Lower leg skin (tissue), 4 donors: ENCODE data around the gene ADAMTS17. TPM values are rescaled to one million over a fixed set of nuclear protein-coding genes. Genes with fewer than 3 reads are reported as not detected.

ENCODE experiments used
- DNase-seq, 2 donors: peaks; one replicate each; pipeline ENCODE4 v3.0.0-alpha.2; 2019; ENCODE audit warnings: low spot score in 2 of 2
- H3K4me3 ChIP-seq: fragments of 200-600 bp; sonication (generic); 2 replicates; pipeline ENCODE4 v1.5.1; 2017; ENCODE audit warnings: mild to moderate bottlenecking, low read depth; ENCODE audit not compliant: poor library complexity, severe bottlenecking
- CTCF ChIP-seq, 3 donors: fragments of 450-650 bp; IDR thresholded peaks; one replicate each; pipeline ENCODE4 v1.5.1; 2016; ENCODE audit warnings: antibody characterized with exemption in 3 of 3, mild to moderate bottlenecking in 3 of 3, moderate library complexity in 2 of 3
- POLR2A ChIP-seq, 2 donors: fragments of 450-650 bp; IDR thresholded peaks; one replicate each; pipeline ENCODE4 v1.6.1; 2016 to 2017; ENCODE audit warnings: antibody characterized with exemption in 2 of 2, mild to moderate bottlenecking in 1 of 2, moderate library complexity in 1 of 2
- WGBS, 2 donors: methylation state at CpG; one replicate each; pipeline ENCODE4 v1.1.5; 2018; 5-methylcytosine and 5-hydroxymethylcytosine counted together
- intact Hi-C: fragments of 100-400 bp; cut with DNase I; formaldehyde crosslinking; loops from one replicate; pipeline ENCODE4 v1.15.0; 2023; ENCODE audit warnings: low total_unique reads
- total RNA-seq, 4 donors: library from RNA; depleted of rRNA; stranded (reverse); fragments of >200 nt; gene quantifications; one replicate each; pipeline ENCODE4 v1.1.0, GENCODE V29; 2016

The ADAMTS17 gene
- total RNA-seq, 4 donors from 2014 or later = 3.5 to 7.8 (median 3.9) TPM

GRCh38 chr15:100338971-100339444 is 2.8 kb downstream of the ADAMTS17 start:
- intact Hi-C loops = loop anchor here (10.0 kb wide), 1 partner anchor 134 kb away; no protein-coding TSS in a partner anchor
- no peak overlapping the region for H3K4me3 ChIP-seq
- WGBS, 2 donors = 18 to 21% methylated on average over 10 of the region's 10 CpGs
- peak in 1 of 3 donors; percentile 53 for TF ChIP-seq CTCF (IDR thresholded peaks at IDR 0.05)
- TF ChIP-seq POLR2A (IDR thresholded peaks at IDR 0.05) = no peak
- DNase-seq = peak; percentile 73 to 89

DNA sequence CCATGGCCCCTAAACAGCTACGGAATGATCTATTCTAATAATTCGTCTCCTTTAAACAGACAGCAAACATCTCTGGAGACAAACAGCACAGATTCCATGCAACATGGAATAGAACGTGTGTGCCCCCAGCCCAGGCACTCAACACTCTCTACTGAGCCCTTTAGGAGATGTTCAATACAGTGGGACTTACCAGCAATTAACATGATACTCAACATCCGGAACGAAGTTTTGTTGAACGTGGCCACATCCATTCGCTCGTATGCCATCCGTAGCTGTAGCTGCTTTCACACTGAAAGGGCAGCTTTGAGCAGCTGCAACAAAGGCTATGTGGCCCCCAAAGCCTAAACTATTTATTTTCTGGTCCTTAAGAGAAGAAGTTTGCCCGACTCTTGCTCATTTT is 3.5 kb downstream of the ADAMTS17 start:
- WGBS, 2 donors = 84 to 87% methylated on average over 10 of the region's 10 CpGs
- DNase-seq = peak in 1 of 2 donors; percentile 53
- no peak overlapping the region for H3K4me3 ChIP-seq
- intact Hi-C loops = loop anchor here (10.0 kb wide), 1 partner anchor 133 kb away; no protein-coding TSS in a partner anchor
- TF ChIP-seq POLR2A (IDR thresholded peaks at IDR 0.05) (no peak), CTCF (IDR thresholded peaks at IDR 0.05) (no peak)

DNA sequence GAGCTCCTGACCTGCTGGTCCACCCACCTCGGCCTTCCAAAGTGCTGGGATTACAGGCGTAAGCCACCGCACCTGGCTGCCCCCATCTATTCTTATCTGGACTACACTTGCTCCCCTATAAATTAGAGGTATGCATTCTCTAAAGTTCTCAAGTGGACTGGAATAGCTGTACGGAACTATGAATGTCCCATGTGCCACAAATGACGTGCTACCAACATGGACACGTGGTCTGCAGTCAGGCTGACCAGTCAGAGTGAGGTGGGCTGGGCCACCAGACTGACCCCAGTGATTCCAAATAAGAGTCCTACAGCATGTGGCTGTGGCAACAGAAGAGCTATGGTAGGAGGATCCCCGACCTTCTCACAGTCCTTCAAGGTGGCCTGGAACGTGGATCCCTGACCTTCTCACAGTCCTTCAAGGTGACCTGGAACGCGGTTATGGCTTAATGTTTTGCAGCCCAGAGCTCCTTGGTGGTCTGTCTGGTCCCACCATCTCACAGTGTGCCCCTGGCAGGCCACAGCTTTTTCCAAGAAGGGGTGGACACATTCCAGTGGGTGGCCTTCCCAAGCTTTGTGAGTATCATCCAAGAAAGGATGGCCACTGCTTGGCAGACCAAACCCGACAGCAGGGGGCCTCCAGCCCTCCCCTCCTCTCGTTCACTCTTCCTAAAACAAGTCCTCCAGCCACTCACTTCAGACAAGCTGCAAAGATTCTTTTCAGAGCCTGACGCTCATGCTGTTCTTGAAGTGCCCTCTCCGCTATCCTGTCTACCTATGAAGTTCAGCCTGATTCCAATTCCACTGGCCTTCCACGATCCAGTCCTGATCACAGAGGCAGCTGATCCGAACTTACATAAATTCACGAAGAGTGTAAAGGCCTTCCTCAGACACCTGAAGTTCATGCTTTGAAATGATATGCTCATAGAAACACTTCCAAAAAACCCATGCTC is 4.4 kb downstream of the ADAMTS17 start:
- TF ChIP-seq POLR2A (IDR thresholded peaks at IDR 0.05) (no peak), CTCF (IDR thresholded peaks at IDR 0.05) (no peak)
- DNase-seq = peak in 1 of 2 donors; percentile 70
- WGBS, 2 donors = 94 to 96% methylated on average over 17 of the region's 17 CpGs
- intact Hi-C loops = loop anchor here (10.0 kb wide), 1 partner anchor 133 kb away; no protein-coding TSS in a partner anchor
- H3K4me3 ChIP-seq = no peak overlapping the region

- H3K4me3 ChIP-seq = no peak overlapping the region
- TF ChIP-seq CTCF (IDR thresholded peaks at IDR 0.05) = no peak
- TF ChIP-seq POLR2A (IDR thresholded peaks at IDR 0.05) = no peak
- 54 to 70% methylated on average over 6 of the region's 6 CpGs for WGBS, 2 donors
- peak in 1 of 2 donors; percentile 56 for DNase-seq
- intact Hi-C loops = loop anchor here (10.0 kb wide), 1 partner anchor 131 kb away; no protein-coding TSS in a partner anchor
These were observed 5.7 kb downstream of the ADAMTS17 start for GRCh38 chr15:100336061-100336460.

DNA sequence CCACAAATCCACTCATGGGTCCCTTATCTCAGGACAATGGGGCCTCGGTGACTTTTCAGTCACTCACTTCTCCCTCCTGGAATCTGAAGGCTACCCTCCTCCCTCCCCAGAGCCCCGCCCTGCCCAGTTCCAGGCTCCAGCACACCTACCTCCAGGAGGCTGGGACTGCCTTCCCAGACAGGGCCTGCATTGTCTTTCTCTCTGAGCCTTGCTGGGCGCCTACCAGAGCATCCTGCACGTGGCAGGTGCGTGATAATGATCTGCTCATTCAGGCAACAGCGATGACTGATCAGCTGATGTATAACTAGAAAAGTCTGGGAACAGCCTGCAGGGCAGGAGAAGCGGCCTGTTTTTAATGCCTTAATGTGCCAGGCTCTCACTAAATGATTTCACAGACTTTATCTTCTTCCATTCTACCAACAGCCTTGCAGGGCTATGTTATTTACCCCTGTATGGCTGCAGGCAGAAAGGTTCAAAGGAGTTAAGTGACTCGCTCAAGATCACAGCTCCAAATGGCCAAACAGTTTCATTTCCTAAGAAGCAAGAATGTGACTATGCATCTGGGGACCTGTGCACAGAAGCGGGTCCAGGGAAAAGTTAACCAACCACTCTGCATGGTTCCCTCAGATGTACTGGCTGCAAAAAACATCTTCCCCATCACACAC is 6.3 kb downstream of the ADAMTS17 start:
- WGBS, 2 donors = 50 to 64% methylated on average over 9 of the region's 9 CpGs
- TF ChIP-seq POLR2A (IDR thresholded peaks at IDR 0.05) (no peak), CTCF (IDR thresholded peaks at IDR 0.05) (no peak)
- intact Hi-C loops = loop anchor here (10.0 kb wide), 1 partner anchor 131 kb away; no protein-coding TSS in a partner anchor
- DNase-seq = peak; percentile 55 to 84
- no peak overlapping the region for H3K4me3 ChIP-seq
